WI38 (cell line): ENCODE results near the gene IRGC.

Source experiments
- H3K4me3 ChIP-seq: 2 replicates; pipeline ENCODE4 v1.5.1; 2011; ENCODE audit warnings: low read depth, mild to moderate bottlenecking, control low read depth, low read length
- TF ChIP-seq, protein P1 (sequence below): IDR thresholded peaks from 2 replicates; pipeline ENCODE4 v1.5.1; 2012; ENCODE audit warnings: low read depth, mild to moderate bottlenecking, control low read depth, low read length

IRGC gene

DNA sequence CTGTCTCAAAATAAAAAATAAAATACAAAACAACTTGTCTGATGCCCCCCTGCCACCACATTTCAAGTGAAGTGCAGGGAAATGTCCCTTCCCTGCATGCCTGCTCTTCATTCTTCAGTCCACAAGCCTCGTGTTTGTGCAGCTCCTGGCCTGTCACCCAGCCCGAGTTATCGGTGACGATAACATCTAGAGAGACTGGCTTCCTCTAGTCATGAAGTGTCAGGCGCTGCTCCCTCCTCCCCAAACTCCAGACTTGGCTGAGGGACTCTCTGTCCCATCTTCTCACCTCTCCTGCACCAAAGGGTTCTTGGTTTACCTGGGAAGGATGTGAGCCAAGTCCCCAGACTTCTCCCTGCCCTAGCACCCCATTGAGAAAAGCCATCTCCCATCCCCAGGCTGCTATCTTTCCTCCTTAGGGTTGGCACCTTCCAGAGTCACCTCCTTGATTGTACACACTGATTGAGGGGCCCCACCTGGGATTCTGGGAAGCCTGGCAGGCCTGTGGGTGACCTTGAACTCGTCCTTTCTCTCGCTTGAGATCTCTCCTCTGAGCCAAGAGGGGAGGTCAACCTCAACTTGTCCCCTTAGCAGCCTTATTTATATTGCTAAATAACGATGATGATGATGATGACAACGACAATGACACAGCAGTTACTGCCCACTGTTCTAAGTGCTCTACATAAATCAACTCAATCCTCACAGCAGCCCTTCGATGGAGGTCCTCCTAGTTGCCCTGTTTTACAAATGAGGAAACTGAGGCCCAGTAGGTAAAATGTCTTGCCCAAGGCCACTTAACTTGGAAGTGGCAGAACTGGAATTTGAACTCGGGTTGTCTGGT is 32.8 kb upstream of the IRGC start:
- TF ChIP-seq, protein P1, sequence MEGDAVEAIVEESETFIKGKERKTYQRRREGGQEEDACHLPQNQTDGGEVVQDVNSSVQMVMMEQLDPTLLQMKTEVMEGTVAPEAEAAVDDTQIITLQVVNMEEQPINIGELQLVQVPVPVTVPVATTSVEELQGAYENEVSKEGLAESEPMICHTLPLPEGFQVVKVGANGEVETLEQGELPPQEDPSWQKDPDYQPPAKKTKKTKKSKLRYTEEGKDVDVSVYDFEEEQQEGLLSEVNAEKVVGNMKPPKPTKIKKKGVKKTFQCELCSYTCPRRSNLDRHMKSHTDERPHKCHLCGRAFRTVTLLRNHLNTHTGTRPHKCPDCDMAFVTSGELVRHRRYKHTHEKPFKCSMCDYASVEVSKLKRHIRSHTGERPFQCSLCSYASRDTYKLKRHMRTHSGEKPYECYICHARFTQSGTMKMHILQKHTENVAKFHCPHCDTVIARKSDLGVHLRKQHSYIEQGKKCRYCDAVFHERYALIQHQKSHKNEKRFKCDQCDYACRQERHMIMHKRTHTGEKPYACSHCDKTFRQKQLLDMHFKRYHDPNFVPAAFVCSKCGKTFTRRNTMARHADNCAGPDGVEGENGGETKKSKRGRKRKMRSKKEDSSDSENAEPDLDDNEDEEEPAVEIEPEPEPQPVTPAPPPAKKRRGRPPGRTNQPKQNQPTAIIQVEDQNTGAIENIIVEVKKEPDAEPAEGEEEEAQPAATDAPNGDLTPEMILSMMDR = no peak
- H3K4me3 ChIP-seq = no peak overlapping the region

DNA sequence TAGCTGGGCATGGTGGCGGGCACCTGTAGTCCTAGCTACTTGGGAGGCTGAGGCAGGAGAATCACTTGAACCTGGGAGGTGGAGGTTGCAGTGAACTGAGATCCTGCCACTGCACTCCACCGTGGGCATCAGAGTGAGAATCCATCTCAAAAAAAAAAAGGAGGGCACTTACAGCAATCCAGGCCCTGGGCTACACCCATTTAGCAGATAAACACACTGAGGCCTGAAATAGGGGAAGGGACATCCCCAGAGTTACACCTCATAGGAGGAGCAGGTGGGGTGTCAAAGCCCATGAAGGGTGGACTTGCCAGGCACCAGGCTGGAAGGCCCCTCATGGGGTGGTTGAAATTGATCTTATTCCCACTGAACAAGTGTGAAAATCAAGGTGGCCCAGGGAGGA is 32.0 kb upstream of the IRGC start:
- no peak overlapping the region for H3K4me3 ChIP-seq
- TF ChIP-seq, protein P1 = no peak

DNA sequence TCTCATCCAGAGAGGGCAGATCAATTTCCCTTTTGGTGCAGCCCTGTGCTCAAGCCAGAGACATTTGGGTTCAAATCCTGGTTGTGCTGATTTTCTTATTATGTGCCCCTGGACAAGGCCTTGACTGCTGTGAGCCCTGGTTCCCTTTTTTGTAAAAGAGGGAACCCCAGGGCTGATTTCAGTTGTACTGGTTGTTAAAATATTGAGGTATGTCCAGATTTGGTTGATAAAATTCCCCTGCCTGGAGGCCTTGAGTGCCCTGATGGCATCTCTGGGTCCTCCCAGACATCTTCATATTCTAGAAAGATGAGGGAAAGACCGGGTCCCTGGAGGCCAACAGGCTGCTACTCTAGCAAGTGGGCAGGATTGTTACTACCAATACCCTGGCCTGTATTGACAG is 31.6 kb upstream of the IRGC start:
- TF ChIP-seq, protein P1 = no peak
- H3K4me3 ChIP-seq = no peak overlapping the region

DNA sequence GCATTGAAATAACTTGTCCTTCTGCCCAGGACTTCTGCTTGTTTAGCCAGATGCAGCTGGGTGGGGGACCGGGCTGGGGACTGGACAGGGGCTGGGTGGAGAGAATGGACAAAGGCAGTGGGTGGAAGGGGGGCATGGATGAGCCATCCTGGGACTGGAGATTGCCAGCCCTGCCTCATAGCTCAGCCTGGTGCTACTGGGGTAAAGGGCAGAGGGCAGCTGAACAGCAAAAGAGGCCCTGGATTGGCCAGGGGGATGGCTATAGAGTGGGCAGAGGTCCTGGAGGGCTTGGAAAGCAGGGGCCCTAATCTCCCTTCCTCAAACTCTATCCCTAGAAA is 28.2 kb upstream of the IRGC start:
- H3K4me3 ChIP-seq = no peak overlapping the region
- TF ChIP-seq, protein P1 = no peak

DNA sequence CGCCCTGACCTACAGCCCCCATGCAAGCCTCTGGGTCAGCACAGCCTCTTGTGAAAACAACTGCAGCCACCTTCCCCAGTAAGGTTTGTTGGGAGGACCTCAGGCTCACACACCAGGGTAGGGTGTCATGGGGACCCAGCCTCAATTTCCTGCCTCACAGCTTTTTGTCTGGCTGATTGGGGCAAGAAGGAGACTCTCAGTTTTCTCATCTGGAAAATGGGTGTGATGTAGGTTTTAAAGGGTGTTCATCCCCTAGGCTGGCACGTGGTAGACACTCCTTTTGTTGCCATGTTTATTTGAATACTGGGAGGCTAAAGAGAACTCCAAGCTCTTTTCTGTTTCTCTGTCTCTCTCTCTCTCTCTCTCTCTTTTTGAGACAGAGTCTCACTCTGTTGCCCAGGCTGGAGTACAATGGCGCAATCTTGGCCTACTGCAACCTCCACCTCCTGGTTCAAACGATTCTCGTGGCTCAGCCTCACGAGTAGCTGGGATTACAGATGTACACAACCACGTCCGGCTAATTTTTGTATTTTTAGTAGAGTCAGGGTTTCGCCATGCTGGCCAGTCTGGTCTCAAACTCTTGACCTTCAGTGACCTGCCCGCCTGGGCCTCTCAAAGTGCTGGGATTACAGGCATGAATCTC is 27.7 kb upstream of the IRGC start:
- TF ChIP-seq, protein P1 = no peak
- H3K4me3 ChIP-seq = no peak overlapping the region

DNA sequence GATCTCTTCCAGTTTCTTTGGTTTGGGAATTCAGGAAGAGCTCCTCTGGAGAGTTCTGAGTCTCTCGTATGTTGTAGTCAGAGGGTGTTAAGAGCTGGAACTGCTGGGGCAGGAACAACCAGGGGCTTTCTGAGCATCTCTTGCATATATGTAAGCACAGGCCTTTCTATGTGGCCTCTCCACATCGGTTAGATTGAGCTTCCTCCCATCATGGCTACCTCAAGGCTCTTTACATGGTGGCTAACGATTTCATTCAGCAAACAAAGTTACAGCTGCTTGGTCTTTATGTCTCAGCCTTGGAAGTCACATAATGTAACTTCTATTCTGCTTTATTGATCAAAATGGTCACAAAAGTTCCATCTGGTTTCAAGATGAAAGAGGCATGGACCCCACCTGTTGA is 25.4 kb upstream of the IRGC start:
- TF ChIP-seq, protein P1 = no peak

DNA sequence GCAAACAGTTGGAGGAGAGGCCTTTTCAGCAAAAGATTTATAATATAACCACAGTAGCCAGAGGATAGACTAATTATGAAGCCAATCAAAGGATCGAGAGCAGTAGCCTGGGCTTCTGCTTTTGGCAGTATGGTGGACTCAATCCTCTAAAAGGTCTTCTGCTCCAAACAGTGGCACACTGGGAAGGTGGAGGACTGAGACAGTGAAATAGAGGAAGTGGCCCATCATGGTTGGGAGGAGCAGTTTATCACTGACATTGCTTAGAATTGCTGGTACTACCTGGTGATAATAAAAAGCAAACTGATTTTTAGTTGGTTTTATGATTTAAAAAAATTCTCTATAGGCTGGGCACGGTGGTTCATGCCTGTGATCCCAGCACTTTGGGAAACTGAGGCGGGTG is 25.0 kb upstream of the IRGC start:
- H3K4me3 ChIP-seq = no peak overlapping the region
- TF ChIP-seq, protein P1 = no peak

More for the DNA sequence above, 25.4 kb upstream of the IRGC start:
- no peak overlapping the region for H3K4me3 ChIP-seq
